ENCODE data around the gene AMN.

Gene AMN

GRCh38 chr14:102939329-102939728 lies 16.9 kb downstream of the AMN start:
- H3K27ac ChIP-seq (ENCODE audit: low read depth, low read length), result no peak overlapping the region
- H3K27me3 ChIP-seq (ENCODE audit: control insufficient read depth, insufficient read depth, low read length), result no peaks in the 10 kb centered on the region
- H3K9ac ChIP-seq (ENCODE audit: low read depth, low read length), result no peak overlapping the region
- H3K36me3 ChIP-seq (ENCODE audit: control insufficient read depth, insufficient read depth, low read length), result peaks cover 62% of the 10 kb centered on the region
- H3K4me1 ChIP-seq (ENCODE audit: control insufficient read depth, insufficient read depth, low read length), result no peaks in the 10 kb centered on the region
- no peak overlapping the region for H3K4me3 ChIP-seq (ENCODE audit: low read depth, low read length)
- no peaks in the 10 kb centered on the region for H3K9me3 ChIP-seq (ENCODE audit: control insufficient read depth, insufficient read depth, low read length)

GRCh38 chr14:102939820-102940561 lies 17.5 kb downstream of the AMN start:
- no peaks in the 10 kb centered on the region for H3K9me3 ChIP-seq (ENCODE audit: control insufficient read depth, insufficient read depth, low read length)
- no peak overlapping the region for H3K4me3 ChIP-seq (ENCODE audit: low read depth, low read length)
- H3K27me3 ChIP-seq (ENCODE audit: control insufficient read depth, insufficient read depth, low read length), result no peaks in the 10 kb centered on the region
- H3K4me1 ChIP-seq (ENCODE audit: control insufficient read depth, insufficient read depth, low read length), result no peaks in the 10 kb centered on the region
- no peak overlapping the region for H3K9ac ChIP-seq (ENCODE audit: low read depth, low read length)
- H3K36me3 ChIP-seq (ENCODE audit: control insufficient read depth, insufficient read depth, low read length), result peaks cover 69% of the 10 kb centered on the region
- no peak overlapping the region for H3K27ac ChIP-seq (ENCODE audit: low read depth, low read length)

GRCh38 chr14:102940729-102941362 lies 18.4 kb downstream of the AMN start:
- peaks cover 77% of the 10 kb centered on the region for H3K36me3 ChIP-seq (ENCODE audit: control insufficient read depth, insufficient read depth, low read length)
- no peaks in the 10 kb centered on the region for H3K9me3 ChIP-seq (ENCODE audit: control insufficient read depth, insufficient read depth, low read length)
- H3K9ac ChIP-seq (ENCODE audit: low read depth, low read length), result no peak overlapping the region
- no peaks in the 10 kb centered on the region for H3K4me1 ChIP-seq (ENCODE audit: control insufficient read depth, insufficient read depth, low read length)
- no peaks in the 10 kb centered on the region for H3K27me3 ChIP-seq (ENCODE audit: control insufficient read depth, insufficient read depth, low read length)
- no peak overlapping the region for H3K27ac ChIP-seq (ENCODE audit: low read depth, low read length)
- no peak overlapping the region for H3K4me3 ChIP-seq (ENCODE audit: low read depth, low read length)

GRCh38 chr14:102941419-102942011 lies 19.1 kb downstream of the AMN start:
- no peaks in the 10 kb centered on the region for H3K9me3 ChIP-seq (ENCODE audit: control insufficient read depth, insufficient read depth, low read length)
- no peaks in the 10 kb centered on the region for H3K4me1 ChIP-seq (ENCODE audit: control insufficient read depth, insufficient read depth, low read length)
- H3K9ac ChIP-seq (ENCODE audit: low read depth, low read length), result no peak overlapping the region
- H3K4me3 ChIP-seq (ENCODE audit: low read depth, low read length), result no peak overlapping the region
- peaks cover 82% of the 10 kb centered on the region for H3K36me3 ChIP-seq (ENCODE audit: control insufficient read depth, insufficient read depth, low read length)
- no peak overlapping the region for H3K27ac ChIP-seq (ENCODE audit: low read depth, low read length)
- H3K27me3 ChIP-seq (ENCODE audit: control insufficient read depth, insufficient read depth, low read length), result no peaks in the 10 kb centered on the region

- H3K4me3 ChIP-seq (ENCODE audit: low read depth, low read length), result no peak overlapping the region
- H3K36me3 ChIP-seq (ENCODE audit: control insufficient read depth, insufficient read depth, low read length), result peaks cover 88% of the 10 kb centered on the region
- no peak overlapping the region for H3K9ac ChIP-seq (ENCODE audit: low read depth, low read length)
- no peaks in the 10 kb centered on the region for H3K9me3 ChIP-seq (ENCODE audit: control insufficient read depth, insufficient read depth, low read length)
- no peaks in the 10 kb centered on the region for H3K4me1 ChIP-seq (ENCODE audit: control insufficient read depth, insufficient read depth, low read length)
- no peaks in the 10 kb centered on the region for H3K27me3 ChIP-seq (ENCODE audit: control insufficient read depth, insufficient read depth, low read length)
- no peak overlapping the region for H3K27ac ChIP-seq (ENCODE audit: low read depth, low read length)
Observed at GRCh38 chr14:102942069-102942468, 19.6 kb downstream of the AMN start.

- Histone ChIP-seq H3K4me3 (ENCODE audit: low read depth, low read length) (no peak overlapping the region), H3K9ac (ENCODE audit: low read depth, low read length) (no peak overlapping the region), H3K9me3 (ENCODE audit: control insufficient read depth, insufficient read depth, low read length) (no peaks in the 10 kb centered on the region), H3K27me3 (ENCODE audit: control insufficient read depth, insufficient read depth, low read length) (no peaks in the 10 kb centered on the region), H3K27ac (ENCODE audit: low read depth, low read length) (no peak overlapping the region), H3K4me1 (ENCODE audit: control insufficient read depth, insufficient read depth, low read length) (no peaks in the 10 kb centered on the region), H3K36me3 (ENCODE audit: control insufficient read depth, insufficient read depth, low read length) (peaks cover 85% of the 10 kb centered on the region)
Observed at GRCh38 chr14:102943454-102943853, 21.0 kb downstream of the AMN start.

- H3K36me3 ChIP-seq (ENCODE audit: control insufficient read depth, insufficient read depth, low read length), result peaks cover 89% of the 10 kb centered on the region
Observed at GRCh38 chr14:102943979-102944378, 21.5 kb downstream of the AMN start.

GRCh38 chr14:102944448-102945330 lies 22.2 kb downstream of the AMN start:
- H3K4me1 ChIP-seq (ENCODE audit: control insufficient read depth, insufficient read depth, low read length), result no peaks in the 10 kb centered on the region
- no peaks in the 10 kb centered on the region for H3K27me3 ChIP-seq (ENCODE audit: control insufficient read depth, insufficient read depth, low read length)
- no peaks in the 10 kb centered on the region for H3K9me3 ChIP-seq (ENCODE audit: control insufficient read depth, insufficient read depth, low read length)
- H3K27ac ChIP-seq (ENCODE audit: low read depth, low read length), result no peak overlapping the region
- H3K4me3 ChIP-seq (ENCODE audit: low read depth, low read length), result no peak overlapping the region
- no peak overlapping the region for H3K9ac ChIP-seq (ENCODE audit: low read depth, low read length)
- H3K36me3 ChIP-seq (ENCODE audit: control insufficient read depth, insufficient read depth, low read length), result peaks cover 89% of the 10 kb centered on the region

More at GRCh38 chr14:102943979-102944378, 21.5 kb downstream of the AMN start:
- Histone ChIP-seq H3K4me3 (ENCODE audit: low read depth, low read length) (no peak overlapping the region), H3K9ac (ENCODE audit: low read depth, low read length) (no peak overlapping the region), H3K27ac (ENCODE audit: low read depth, low read length) (no peak overlapping the region), H3K9me3 (ENCODE audit: control insufficient read depth, insufficient read depth, low read length) (no peaks in the 10 kb centered on the region), H3K4me1 (ENCODE audit: control insufficient read depth, insufficient read depth, low read length) (no peaks in the 10 kb centered on the region), H3K27me3 (ENCODE audit: control insufficient read depth, insufficient read depth, low read length) (no peaks in the 10 kb centered on the region)

- Histone ChIP-seq H3K27me3 (ENCODE audit: control insufficient read depth, insufficient read depth, low read length) (no peaks in the 10 kb centered on the region), H3K4me3 (ENCODE audit: low read depth, low read length) (no peak overlapping the region), H3K9me3 (ENCODE audit: control insufficient read depth, insufficient read depth, low read length) (no peaks in the 10 kb centered on the region), H3K27ac (ENCODE audit: low read depth, low read length) (no peak overlapping the region), H3K9ac (ENCODE audit: low read depth, low read length) (no peak overlapping the region), H3K36me3 (ENCODE audit: control insufficient read depth, insufficient read depth, low read length) (peaks cover 89% of the 10 kb centered on the region), H3K4me1 (ENCODE audit: control insufficient read depth, insufficient read depth, low read length) (no peaks in the 10 kb centered on the region)
Observed at GRCh38 chr14:102945346-102946130, 23.1 kb downstream of the AMN start.
